Spleen (tissue), 13 donors: ENCODE measurements around the gene NEK9. TPM values are rescaled to one million over a fixed set of nuclear protein-coding genes. Genes with fewer than 3 reads are reported as not detected.

Experiments
- DNase-seq: peaks from one replicate; pipeline ENCODE4 v3.0.0-alpha.2; 2020
- H3K27ac ChIP-seq, 8 donors: fragments of 200-600 bp; sonication (generic) in 7 of 8; 1 replicate in 4 of 8; 2 replicates in 4 of 8; pipeline versions ENCODE4 v1.5.0 to v1.8.0; 2016 to 2021; ENCODE audit warnings: inconsistent platforms in 4 of 8, mild to moderate bottlenecking in 4 of 8, moderate library complexity in 1 of 8
- H3K27me3 ChIP-seq, 7 donors: fragments of 200-600 bp; sonication (generic) in 6 of 7; replicated peaks in 1 of 7; 1 replicate in 4 of 7; 2 replicates in 3 of 7; pipeline versions ENCODE4 v1.5.0 to v1.8.0; 2016 to 2021; ENCODE audit warnings: inconsistent platforms in 3 of 7, mild to moderate bottlenecking in 1 of 7
- H3K36me3 ChIP-seq, 6 donors: fragments of 200-600 bp; sonication (generic) in 5 of 6; 1 replicate in 4 of 6; 2 replicates in 2 of 6; pipeline versions ENCODE4 v1.5.0 to v1.8.0; 2016 to 2021; ENCODE audit warnings: inconsistent platforms in 2 of 6
- H3K4me1 ChIP-seq, 6 donors: fragments of 200-600 bp; sonication (generic) in 5 of 6; 1 replicate in 3 of 6; 2 replicates in 3 of 6; pipeline versions ENCODE4 v1.5.0 to v1.8.0; 2016 to 2021; ENCODE audit warnings: inconsistent platforms in 3 of 6
- H3K4me3 ChIP-seq, 8 donors: fragments of 200-600 bp; sonication (generic) in 7 of 8; 1 replicate in 4 of 8; 2 replicates in 4 of 8; pipeline versions ENCODE4 v1.5.0 to v1.8.0; 2016 to 2021; ENCODE audit warnings: inconsistent platforms in 4 of 8, mild to moderate bottlenecking in 4 of 8, moderate library complexity in 2 of 8
- H3K9me3 ChIP-seq, 8 donors: fragments of 200-600 bp; sonication (generic) in 7 of 8; 1 replicate in 4 of 8; 2 replicates in 4 of 8; pipeline versions ENCODE4 v1.5.0 to v1.8.0; 2016 to 2021; ENCODE audit warnings: inconsistent platforms in 4 of 8
- CTCF ChIP-seq, 11 experiments: fragments of 200-600 bp in 7 of 11; fragments of 450-650 bp in 4 of 11; sonication (generic) in 4 of 11; IDR thresholded peaks in 8 of 11; conservative IDR thresholded peaks in 3 of 11; 1 replicate in 7 of 11; 2 replicates in 4 of 11; pipeline versions ENCODE4 v1.4.0 to v1.8.0; 2016 to 2021; ENCODE audit warnings: antibody characterized with exemption in 11 of 11, inconsistent platforms in 4 of 11, mild to moderate bottlenecking in 1 of 11
- POLR2A ChIP-seq, 3 donors: fragments of 450-650 bp; IDR thresholded peaks; one replicate each; pipeline ENCODE4 v1.5.1; 2017; ENCODE audit warnings: antibody characterized with exemption in 3 of 3, mild to moderate bottlenecking in 1 of 3
- POLR2AphosphoS5 ChIP-seq, 3 donors: sonication (generic); formaldehyde crosslinking; IDR thresholded peaks; one replicate each; pipeline ENCODE4 v1.5.1; 2017; ENCODE audit warnings: antibody characterized with exemption in 3 of 3
- WGBS, 5 donors: extraction: QIAGEN DNeasy Blood & Tissue Kit in 3 of 5; methylation state at CpG; one replicate each; pipeline versions ENCODE4 v1.1.5 to v1.1.7; 2013 to 2018; 5-methylcytosine and 5-hydroxymethylcytosine counted together
- intact Hi-C: fragments of 100-400 bp; cut with DNase I; formaldehyde crosslinking; loops from one replicate; pipeline ENCODE4 v1.15.0; 2023; ENCODE audit warnings: low total_unique reads
- long read RNA-seq, 2 donors: transcript quantifications; one replicate each; lab custom pipeline, GENCODE V29; 2026
- polyA plus RNA-seq, 3 donors: library from polyadenylated mRNA; stranded (reverse); fragments of 200-250 nt; gene quantifications; one replicate each; pipeline ENCODE4 v1.2.1, GENCODE V29; 2013
- total RNA-seq, 7 donors: library from RNA; depleted of rRNA in 3 of 7; stranded (reverse); fragments of >200 nt in 3 of 7; fragmentation: NEBNext Ultra II Directional in 4 of 7; extraction: Animal tissue kit (Norgen Biotek cat#: 25700) in 4 of 7; gene quantifications; one replicate each; pipeline versions ENCODE4 v1.1.0 to v1.2.1, GENCODE V29; 2016 to 2021
- donor health status: healthy with polysubstance abuse.
- donor health status: DM: no; HTN: no; CAD: no; lungs with moderate emphysema.
- donor health status: DM: no; HTN: no; CAD: no.
- donor health status: Bipolar disorder and iron deficiency.
- donor health status: healthy.
- donor health status: DM: no; HTN: no; CAD: no.
- donor health status: DM: yes; HTN: yes; CAD: no.

The NEK9 gene
- total RNA-seq (100 to 1,000 TPM in 1 of 7 donors, 10 to 100 TPM in 6; 68.5 to 102 (median 86.5) TPM), polyA plus RNA-seq (10 to 100 TPM; 31.7 to 38.8 (median 33.0) TPM)
- long read RNA-seq, donor 1, full-length matches to known transcripts = 3 of 37 reads
- long read RNA-seq, donor 1, partial matches to known transcripts = 34 of 37 reads
- long read RNA-seq, donor 1, other reads (novel, unspliced or antisense) = 0 of 37 reads
- long read RNA-seq, donor 2, full-length matches to known transcripts = 6 of 17 reads
- long read RNA-seq, donor 2, partial matches to known transcripts = 11 of 17 reads
- long read RNA-seq, donor 2, other reads (novel, unspliced or antisense) = 0 of 17 reads

- peaks cover 29 to 73% (median 49%) of the 10 kb centered on the region in 6 donors for H3K4me1 ChIP-seq
- peak; percentile 97 for DNase-seq
- H3K27me3 ChIP-seq = no peaks in the 10 kb centered on the region
- 0 to 3% (median 0%) methylated on average over 19 to 76 of the region's 76 CpGs for WGBS, 5 donors
- peaks cover 0 to 25% (median 6%) of the 10 kb centered on the region in 6 donors for H3K36me3 ChIP-seq
- intact Hi-C loops = no loop called here
- peak within 1 kb of the TSS; percentile 59 to 81 (median 74) for H3K4me3 ChIP-seq
- H3K27ac ChIP-seq = peak within 1 kb of the TSS; percentile 94 to 99 (median 98)
- peak in 6 of 11 experiments; percentile 5 to 28 (median 14) for TF ChIP-seq CTCF (IDR thresholded peaks at IDR 0.05 in 8 of 11, conservative IDR thresholded peaks at IDR 0.05 in 3 of 11)
- TF ChIP-seq POLR2AphosphoS5 (IDR thresholded peaks at IDR 0.05) = peak; percentile 96 to 97 (median 97)
- TF ChIP-seq POLR2A (IDR thresholded peaks at IDR 0.05) = peak in 2 of 3 donors; percentile 42 to 58
- no peaks in the 10 kb centered on the region for H3K9me3 ChIP-seq
Measured at GRCh38 chr14:75126679-75127473, at the start of gene NEK9. TSS of gene NEK9 (minus strand) at chr14:75127048. CDS start at chr14:75126921, 127 bp downstream.

GRCh38 chr14:75176142-75176820 lies 49.4 kb upstream of the NEK9 start, which contains the start of gene TMED10:
TSS of gene TMED10 (minus strand) at chr14:75176612. CDS start at chr14:75176579, 33 bp downstream.
- H3K9me3 ChIP-seq = no peaks in the 10 kb centered on the region
- peaks cover 0 to 8% (median 0%) of the 10 kb centered on the region in 6 donors for H3K36me3 ChIP-seq
- peak; percentile 96 for DNase-seq
- H3K4me3 ChIP-seq = peak within 1 kb of the TSS; percentile 69 to 97 (median 92)
- peaks cover 20 to 59% (median 46%) of the 10 kb centered on the region in 6 donors for H3K4me1 ChIP-seq
- peak within 1 kb of the TSS; percentile 76 to 99 (median 98) for H3K27ac ChIP-seq
- H3K27me3 ChIP-seq = no peaks in the 10 kb centered on the region
- 0 to 1% (median 1%) methylated on average over 15 to 49 of the region's 49 CpGs for WGBS, 5 donors
- intact Hi-C loops = no loop called here
- TF ChIP-seq CTCF (IDR thresholded peaks at IDR 0.05 in 8 of 11, conservative IDR thresholded peaks at IDR 0.05 in 3 of 11) (peak in 2 of 11 experiments; percentile 6 to 15), POLR2AphosphoS5 (IDR thresholded peaks at IDR 0.05) (peak; percentile 88 to 90 (median 89)), POLR2A (IDR thresholded peaks at IDR 0.05) (peak in 2 of 3 donors; percentile 20 to 63)

DNA sequence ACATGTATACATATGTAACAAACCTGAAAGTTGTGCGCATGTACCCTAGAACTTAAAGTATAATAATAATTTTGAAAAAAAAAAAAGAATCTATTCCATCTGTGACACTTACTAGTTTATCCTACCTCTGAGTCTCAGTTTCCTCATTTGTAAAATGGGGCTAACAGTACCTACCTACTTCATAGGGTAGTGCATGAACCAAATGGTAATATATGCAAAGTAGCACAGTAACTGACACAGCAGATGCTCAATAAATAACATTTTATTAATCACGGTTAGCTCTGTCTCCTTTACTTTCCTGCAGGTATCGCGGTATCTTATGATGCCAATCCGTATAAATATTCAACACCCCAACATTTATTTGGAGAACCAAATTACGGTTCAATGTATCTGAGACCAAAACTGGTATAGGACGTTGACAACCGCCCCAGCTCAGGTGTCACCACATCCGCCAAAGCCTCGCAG lies 48.9 kb upstream of the NEK9 start:
- Histone ChIP-seq H3K27me3 (no peaks in the 10 kb centered on the region), H3K9me3 (no peaks in the 10 kb centered on the region), H3K36me3 (peaks cover 0 to 8% (median 0%) of the 10 kb centered on the region in 6 donors), H3K4me3 (peak overlapping the region; percentile 69 to 97 (median 92)), H3K4me1 (peaks cover 20 to 62% (median 49%) of the 10 kb centered on the region in 6 donors), H3K27ac (peak overlapping the region; percentile 76 to 99 (median 98))
- intact Hi-C loops = no loop called here
- DNase-seq = no peak
- TF ChIP-seq POLR2A (IDR thresholded peaks at IDR 0.05) (no peak), CTCF (IDR thresholded peaks at IDR 0.05 in 8 of 11, conservative IDR thresholded peaks at IDR 0.05 in 3 of 11) (no peak), POLR2AphosphoS5 (IDR thresholded peaks at IDR 0.05) (no peak)
- 7 to 10% (median 8%) methylated on average over 10 of the region's 10 CpGs for WGBS, 5 donors
